NCI-H1048 (cell line): ENCODE data around the gene PXK.
"Not testable (repeated sequence)": the region's sequence is repeated elsewhere in the genome, so short reads cannot be mapped to it uniquely, and the experiment has no call there.

Source experiments
- DNase-seq: peaks from one replicate; lab custom pipeline; 2025; lab: John Stamatoyannopoulos, UW

Gene PXK

GRCh38 chr3:58419780-58420507 lies 87.3 kb downstream of the PXK start:
- DNase-seq: no peak

- DNase-seq: no peak
Measured at GRCh38 chr3:58421004-58421403, 88.3 kb downstream of the PXK start.

- DNase-seq: no peak
Measured at GRCh38 chr3:58422756-58423325, 90.1 kb downstream of the PXK start.

- DNase-seq: no peak
Measured at GRCh38 chr3:58424613-58425012, 91.9 kb downstream of the PXK start.

GRCh38 chr3:58425782-58426181 lies 93.1 kb downstream of the PXK start:
- no peak for DNase-seq

- DNase-seq: no peak
Measured at GRCh38 chr3:58427661-58428361, 95.1 kb downstream of the PXK start.

GRCh38 chr3:58429657-58430056 lies 97.0 kb downstream of the PXK start:
- DNase-seq: no peak

GRCh38 chr3:58432905-58433304 lies 100.2 kb downstream of the PXK start:
- DNase-seq: no peak

- DNase-seq: peak; percentile 58
Measured at GRCh38 chr3:58433400-58434167, 100.9 kb downstream of the PXK start, which contains the start of gene PDHB. TSS of gene PDHB (minus strand) at chr3:58433832. CDS start at chr3:58433809, 23 bp downstream.

GRCh38 chr3:58434168-58434504 lies 101.4 kb downstream of the PXK start:
- no peak for DNase-seq

- no peak for DNase-seq
Measured at GRCh38 chr3:58434511-58434910, 101.8 kb downstream of the PXK start.

GRCh38 chr3:58434990-58435389 lies 102.3 kb downstream of the PXK start:
- no peak for DNase-seq

- not testable (repeated sequence) for DNase-seq
Measured at GRCh38 chr3:58437276-58437675, 104.6 kb downstream of the PXK start.

- DNase-seq: not testable (repeated sequence)
Measured at GRCh38 chr3:58440996-58441355, 108.3 kb downstream of the PXK start.

- no peak for DNase-seq
Measured at GRCh38 chr3:58441514-58442450, 109.1 kb downstream of the PXK start.

GRCh38 chr3:58452176-58452575 lies 119.5 kb downstream of the PXK start:
- DNase-seq: no peak

- DNase-seq: no peak
Measured at GRCh38 chr3:58459160-58459559, 126.5 kb downstream of the PXK start.

GRCh38 chr3:58462829-58463180 lies 130.1 kb downstream of the PXK start:
- no peak for DNase-seq

- peak; percentile 16 for DNase-seq
Measured at GRCh38 chr3:58463181-58463941, 130.7 kb downstream of the PXK start.

- DNase-seq: no peak
Measured at GRCh38 chr3:58463942-58464271, 131.2 kb downstream of the PXK start.

- no peak for DNase-seq
Measured at GRCh38 chr3:58464866-58465265, 132.2 kb downstream of the PXK start.
